GM18498 (cell line): ENCODE results near the gene CTNNB1.
"Not testable (repeated sequence)": the region's sequence is repeated elsewhere in the genome, so short reads cannot be mapped to it uniquely, and the experiment has no call there.

ENCODE experiments used
- ATAC-seq: cut with Tn5 transposase; IDR thresholded peaks from one replicate; pipeline ENCODE4 v1.9.1; 2021; ENCODE audit warnings: mild to moderate bottlenecking, moderate library complexity; ENCODE audit not compliant: unreplicated experiment

The CTNNB1 gene

DNA sequence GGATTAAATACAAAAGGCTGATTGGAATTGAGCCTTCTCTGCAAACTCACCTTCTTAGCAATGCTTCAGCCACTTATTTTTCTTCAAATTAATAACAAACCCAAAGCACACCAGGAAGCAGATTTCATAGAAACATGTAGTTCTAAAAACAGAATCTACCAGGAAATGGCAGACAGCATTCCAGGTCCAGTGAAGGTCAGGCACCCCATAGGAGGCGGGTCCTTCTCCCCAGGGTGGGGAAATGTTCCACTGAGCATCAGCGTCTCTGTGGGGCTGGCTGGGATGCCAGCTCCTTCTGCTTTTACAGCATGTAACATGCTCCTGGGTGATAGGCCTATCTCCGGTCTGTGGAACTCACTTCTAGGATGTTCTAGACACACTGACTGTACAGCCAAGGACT lies 49.2 kb downstream of the CTNNB1 start:
- ATAC-seq = no peak

DNA sequence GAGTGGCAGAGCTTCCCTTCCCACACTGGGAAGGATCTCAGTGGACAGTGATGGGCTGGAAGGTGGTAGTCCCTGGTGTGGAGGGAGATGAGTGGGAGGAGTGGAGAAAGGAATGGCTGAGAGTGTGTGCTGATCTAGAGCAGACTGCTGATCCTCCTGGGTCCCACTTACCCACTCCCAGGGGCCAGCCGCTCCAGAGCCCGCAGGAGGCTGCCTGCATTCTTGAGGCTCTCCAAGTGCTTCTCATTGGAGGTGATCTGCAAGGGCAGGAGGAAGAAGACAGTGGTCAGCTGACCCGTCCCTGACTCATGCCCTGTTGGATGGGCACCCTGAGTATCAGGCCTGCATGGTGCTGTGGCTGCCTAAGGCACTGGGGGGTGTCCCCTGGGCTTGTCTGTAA lies 50.0 kb downstream of the CTNNB1 start:
- no peak for ATAC-seq

DNA sequence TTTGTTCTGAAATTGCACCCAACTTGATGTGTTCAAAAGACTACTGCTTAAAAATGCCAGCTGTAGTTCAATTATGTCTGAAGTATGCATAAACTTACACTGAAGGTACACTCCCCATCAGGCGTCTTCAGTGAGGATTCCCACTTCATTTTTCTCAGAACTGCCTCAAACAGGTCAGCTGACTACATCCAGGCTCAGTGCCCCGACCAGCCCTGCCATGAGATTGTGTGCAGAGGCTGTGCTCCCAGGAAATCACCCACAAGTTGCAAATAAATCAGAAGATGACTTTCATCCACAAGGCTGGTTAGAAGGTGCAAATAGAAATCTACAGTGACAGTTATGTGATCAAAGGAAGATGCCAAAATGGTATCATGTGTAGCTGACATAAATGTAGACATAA lies 51.5 kb downstream of the CTNNB1 start:
- ATAC-seq = no peak

DNA sequence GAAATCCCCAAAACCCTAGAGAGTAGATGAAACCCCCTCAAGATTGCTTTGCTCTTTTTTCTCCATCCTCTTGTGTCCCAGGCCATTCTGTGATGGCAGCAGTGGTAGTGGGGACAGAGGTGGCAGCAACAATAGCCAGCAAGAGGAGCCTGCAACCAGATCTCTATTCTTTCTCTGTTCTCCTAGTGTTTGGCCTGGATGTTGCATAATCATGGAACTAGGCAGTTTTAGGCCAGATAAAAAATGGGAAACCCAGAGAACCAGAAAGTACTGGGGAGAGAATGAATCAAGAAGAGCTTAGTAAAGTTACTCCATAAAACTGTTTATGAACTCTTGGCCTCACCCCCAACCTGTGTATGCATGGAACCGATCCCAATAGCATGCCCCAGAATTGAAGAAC lies 52.3 kb downstream of the CTNNB1 start:
- no peak for ATAC-seq

DNA sequence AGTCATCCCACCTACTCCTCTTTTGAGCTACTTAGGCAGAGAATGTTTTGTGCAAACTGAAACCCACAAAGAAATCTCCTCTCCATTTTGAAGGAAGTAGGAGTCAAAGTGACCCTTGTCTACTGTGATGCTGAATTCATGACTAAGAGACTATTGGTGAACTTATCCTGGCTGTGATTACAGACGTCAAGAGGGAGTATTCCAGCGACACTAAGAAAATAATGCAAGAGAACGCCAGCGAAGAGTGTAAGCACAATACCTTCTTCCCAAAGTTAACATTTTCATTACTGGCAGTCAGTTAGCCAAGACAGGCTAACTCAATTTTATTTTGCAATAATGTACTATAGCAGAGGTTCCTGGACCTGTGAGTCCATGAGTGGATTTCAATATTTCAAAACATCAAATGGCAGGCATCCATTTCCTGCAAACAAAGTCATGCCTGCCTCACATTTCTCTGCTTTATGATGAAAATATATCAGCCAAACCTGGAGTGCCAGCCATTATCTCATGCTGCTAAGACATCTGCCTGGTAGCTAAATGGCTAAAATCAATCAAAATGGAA lies 59.0 kb downstream of the CTNNB1 start:
- ATAC-seq = no peak

DNA sequence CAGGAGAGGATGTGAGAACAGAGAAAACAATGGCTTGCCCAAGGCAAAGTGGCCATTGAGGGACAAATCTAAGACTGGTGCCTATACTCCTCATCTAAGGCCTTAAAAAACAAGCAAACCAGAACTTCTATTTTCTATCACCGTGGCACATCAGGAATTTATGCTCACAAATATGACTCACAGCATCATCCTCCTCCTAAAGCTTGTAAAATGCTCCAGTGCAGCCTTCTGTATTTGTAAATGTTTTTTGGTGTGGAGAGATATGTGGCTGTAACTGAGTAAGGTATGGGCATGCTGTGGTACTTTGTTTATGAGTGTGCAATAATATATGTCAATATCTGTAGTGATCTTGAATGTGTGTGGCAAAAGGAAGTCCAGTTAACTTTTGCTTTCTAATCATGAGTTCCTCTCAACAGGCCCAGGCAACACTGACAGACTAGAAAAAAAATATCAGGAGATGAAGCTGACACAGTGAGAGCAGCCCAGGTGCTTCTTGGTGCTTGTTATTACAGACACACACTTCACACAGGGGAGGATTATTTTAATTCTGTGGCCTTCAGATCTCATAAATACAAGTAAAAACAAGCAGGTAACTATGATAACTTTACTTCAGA lies 60.3 kb downstream of the CTNNB1 start:
- no peak for ATAC-seq

DNA sequence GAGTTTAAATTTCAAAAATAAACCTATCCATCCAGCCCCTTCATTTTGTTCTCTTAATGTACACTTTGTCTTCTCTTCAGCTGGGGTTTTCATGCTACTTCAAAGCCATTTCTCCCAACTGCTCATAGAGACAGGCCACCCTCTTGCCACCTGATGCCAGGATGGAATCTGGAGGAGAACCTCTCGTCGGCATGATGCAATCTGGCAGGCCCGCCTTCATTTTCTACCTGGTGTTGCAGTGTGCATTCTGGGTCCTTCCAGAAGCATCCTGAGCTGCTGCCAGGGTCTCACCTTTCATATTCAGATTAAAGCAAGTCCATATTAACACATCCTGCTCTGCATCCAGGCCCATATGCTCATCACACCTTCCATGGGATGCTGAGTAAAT lies 60.8 kb downstream of the CTNNB1 start:
- no peak for ATAC-seq

DNA sequence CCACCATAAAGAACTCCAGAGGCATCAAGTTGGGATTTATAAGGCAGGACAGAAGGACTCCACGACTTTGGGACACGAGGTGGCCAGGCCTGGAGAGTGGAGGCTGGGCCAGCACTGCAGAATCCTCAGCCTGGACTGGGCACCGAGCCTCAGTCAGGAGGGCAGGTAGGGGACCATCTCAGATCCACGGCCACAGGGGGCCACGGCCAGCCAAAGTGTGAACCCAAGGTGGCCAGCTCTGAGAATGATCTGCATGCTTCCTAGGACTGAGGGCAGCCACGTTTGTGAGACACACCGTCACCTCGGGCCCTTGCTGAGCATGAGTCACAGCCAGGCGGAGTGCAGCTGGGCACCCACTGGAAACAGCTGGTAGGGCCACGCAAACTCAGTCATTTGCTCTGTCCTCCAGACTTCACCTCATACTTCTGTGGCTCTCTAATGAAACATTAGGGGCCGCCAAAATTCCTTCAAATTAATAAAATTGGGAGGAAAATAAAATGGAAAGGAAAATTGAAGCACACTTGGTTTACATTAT lies 65.8 kb downstream of the CTNNB1 start:
- ATAC-seq = no peak

DNA sequence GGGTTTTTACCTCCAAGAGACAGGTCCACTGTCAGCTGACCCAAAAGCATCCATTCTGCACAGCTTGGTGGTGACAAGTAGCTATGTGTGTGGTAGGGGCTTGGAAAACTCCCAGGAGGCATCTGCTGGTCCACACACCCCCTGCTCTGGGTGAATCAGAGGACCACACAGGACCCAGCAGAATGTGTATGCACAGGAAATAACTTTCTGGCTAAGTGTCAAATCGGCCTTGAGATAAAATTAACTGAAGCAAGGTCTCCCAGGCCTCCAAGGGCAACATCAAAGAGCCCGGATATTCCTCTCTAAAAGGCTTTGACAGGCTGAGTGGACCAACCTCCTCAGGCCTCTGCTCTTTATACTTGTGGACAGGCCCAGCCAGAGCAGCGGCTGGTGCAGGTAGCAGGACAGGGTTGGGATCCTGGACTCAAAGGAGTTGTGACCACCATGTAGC lies 66.5 kb downstream of the CTNNB1 start:
- ATAC-seq = no peak

DNA sequence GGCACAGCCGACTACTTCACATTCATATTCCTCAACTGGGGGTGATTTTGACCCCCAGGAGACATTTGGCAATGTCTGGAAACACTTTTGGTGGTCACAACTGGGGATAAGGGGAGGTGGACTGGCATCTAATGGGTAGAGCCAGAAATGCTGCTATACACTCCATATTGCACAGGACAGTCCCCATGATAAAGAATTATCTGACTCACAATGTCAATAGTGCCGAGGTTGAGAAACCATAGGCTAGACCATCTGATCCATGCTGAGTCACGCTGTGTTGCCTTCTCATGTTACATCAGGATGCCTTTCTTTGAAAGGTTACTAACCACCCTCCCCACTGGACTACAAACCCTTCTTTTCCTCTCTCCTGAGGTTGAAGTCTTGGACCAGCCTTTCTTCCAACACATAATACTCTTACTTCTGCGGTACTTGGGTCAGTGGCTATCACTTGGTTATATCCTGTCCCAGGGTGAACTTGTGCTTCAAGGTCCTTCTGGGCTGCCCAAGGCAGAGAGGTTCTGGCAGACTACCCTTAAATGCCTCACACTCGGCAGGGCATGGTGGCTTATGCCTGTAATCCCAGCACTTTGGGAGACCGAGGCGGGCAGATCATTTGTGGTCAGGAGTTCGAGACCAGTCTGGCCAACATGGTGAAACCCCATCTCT lies 68.8 kb downstream of the CTNNB1 start:
- ATAC-seq = no peak

DNA sequence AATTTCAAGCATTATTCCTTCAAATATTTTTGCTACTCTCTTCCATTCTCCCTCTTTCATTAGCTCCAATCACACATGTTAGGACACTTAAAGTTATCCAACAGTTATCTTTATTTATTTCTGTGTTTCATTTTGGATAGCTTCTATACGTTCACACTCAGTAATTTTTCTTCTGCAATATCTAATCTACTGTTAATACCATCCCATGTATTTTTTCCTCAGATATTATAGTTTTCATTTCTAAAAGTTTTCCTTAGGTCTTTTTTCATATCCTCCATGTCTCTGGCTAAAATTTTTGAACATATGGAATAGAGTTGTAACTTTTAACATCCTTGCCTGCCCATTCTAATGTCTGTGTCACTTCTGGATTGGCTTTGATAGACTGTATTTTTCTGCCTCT lies 73.4 kb downstream of the CTNNB1 start:
- ATAC-seq = no peak

DNA sequence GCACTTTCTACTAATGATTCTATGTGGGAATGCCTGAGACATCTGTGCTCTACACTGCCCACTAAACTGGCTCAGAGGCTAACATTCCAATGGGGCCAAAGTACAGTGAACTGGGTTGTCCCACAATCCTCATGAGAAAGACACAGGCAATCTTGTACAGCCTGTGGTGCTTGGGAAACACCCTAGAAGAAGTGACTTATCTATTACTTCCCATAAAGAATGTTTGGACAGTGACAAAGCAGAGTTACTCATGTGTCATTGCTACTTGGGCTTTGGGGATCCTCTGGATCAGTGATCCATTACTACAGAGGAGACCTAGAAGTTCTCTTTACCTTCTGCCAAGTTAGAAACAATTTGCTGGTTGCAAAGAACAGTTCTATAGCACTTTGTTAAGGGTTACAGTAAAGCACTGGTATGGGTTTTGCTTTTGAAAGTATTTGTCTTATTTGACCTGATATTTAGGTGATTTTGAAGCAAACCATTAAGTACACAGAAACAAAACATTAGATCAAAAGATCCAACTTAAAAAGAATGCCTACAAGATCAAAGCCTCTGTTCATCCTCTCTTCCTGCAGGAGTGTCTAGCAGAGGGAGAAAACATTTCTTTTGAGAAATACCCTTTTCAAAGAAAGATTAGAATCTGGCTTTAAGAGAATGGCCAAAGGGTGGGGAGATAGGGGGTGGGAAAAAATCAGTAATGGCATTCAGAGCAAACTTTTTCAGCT lies 75.8 kb downstream of the CTNNB1 start:
- no peak for ATAC-seq

DNA sequence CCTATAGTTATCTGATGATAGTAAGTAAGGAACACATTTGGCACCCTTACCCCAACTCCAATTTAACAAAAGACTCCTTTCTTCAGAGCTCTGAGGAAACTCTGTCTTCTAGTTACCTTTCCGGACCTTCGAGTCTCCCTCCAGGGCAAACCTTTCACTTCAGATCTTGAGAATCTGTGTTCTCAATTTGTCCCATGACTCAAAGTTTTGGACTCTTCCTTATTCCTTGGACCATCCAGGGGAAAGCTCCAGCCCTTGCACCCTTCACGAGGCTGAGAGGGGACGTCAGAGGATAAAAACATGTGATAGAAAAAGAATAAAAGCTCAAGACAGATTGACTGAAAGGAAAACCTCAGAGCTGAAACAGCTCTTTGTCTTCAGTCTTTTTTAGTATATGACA lies 76.9 kb downstream of the CTNNB1 start:
- ATAC-seq = no peak

DNA sequence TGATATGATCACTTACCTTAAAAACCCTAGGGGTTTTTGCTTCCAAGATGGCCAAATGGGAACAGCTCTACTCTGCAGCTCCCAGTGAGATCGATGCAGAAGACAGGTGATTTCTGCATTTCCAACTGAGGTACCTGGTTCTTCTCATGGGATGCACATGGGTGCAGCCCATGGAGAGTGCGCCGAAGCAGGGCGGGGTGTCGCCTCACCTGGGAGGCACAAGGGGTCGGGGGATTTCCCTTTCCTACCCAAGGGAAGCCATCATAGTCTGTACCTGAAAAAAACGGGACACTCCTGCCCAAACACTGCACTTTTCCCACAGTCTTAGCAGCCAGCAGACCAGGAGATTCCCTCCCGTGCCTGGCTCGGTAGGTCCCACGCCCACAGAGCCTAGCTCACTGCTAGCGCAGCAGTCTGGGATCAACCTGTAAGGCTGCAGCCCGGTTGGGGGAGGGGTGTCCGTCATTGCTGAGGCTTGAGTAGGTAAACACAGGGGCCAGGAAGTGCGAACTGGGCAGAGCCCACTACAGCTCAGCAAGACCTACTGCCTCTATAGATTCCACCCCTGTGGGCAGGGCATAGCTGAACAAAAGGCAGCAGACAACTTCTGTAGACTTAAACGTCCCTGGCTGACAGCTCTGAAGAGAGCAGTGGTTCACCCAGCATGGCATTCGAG lies 78.6 kb downstream of the CTNNB1 start:
- no peak for ATAC-seq

DNA sequence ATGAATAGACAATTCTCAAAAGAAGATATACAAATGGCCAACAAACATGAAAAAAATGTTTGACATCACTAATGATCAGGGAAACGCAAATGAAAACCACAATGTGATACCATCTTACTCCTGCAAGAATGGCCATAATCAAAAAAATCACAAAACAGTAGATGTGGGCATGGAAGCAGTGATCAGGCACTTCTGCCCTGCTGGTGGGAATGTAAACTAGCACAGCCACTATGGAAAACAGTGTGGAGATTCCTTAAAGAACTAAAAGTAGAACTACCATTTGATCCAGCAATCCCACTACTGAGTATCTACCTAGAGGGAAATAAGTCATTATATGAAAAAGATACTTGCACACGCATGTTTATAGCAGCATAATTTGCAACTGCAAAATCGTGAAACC lies 85.6 kb downstream of the CTNNB1 start:
- not testable (repeated sequence) for ATAC-seq

DNA sequence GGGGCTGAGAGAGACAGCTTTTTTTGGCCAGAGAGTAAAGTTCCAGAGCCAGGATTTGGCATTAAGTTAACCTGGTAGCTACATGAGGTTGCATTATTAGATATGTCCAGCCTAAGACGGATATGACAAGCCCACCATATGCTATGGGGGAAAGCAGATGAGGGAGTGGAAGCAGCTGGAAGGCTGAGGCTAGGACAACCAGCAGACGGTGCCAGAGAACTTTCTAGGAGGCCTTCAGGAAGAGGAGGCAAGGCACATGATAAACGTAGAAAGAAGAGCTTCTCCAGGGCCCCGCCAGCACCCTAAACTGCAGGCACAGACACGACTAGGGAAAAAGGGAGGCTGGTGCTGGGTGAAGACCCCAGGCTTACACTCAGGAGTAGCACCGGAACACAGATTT lies 87.0 kb downstream of the CTNNB1 start:
- no peak for ATAC-seq

DNA sequence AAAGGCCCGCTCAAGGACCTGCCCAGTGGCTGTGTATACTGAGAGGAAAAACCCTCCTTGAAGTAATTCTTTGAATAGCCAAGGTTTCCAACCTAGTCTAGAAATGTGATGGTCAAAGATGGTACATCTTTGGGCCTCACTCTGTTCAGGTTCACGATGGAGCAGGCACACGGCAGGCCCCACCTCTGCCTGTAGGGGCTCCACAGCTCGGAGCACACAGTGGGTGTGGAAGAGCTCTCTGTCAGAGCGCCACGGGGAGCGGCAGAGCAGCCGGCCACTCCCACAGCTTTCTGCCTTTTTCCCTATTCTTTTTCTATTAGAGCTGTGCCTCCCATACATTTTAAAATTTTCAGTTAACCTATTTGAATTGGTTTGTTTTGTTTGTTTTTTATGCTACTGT lies 89.5 kb downstream of the CTNNB1 start:
- no peak for ATAC-seq
